GM23248 (cell line): Measurements from ENCODE around the gene CGNL1. TPM values are rescaled to one million over a fixed set of nuclear protein-coding genes. Genes with fewer than 3 reads are reported as not detected.
A peak's percentile ranks its signal among the peaks of the same experiment; 100 is the strongest.

ENCODE experiments used
- DNase-seq: peaks from one replicate; pipeline ENCODE4 v3.0.0-alpha.2; 2015
- H2AFZ ChIP-seq: fragments of 200-600 bp; sonication (generic); 2 replicates; pipeline ENCODE4 v1.6.1; 2016; ENCODE audit warnings: antibody characterized with exemption
- H3F3A ChIP-seq: fragments of 200-600 bp; sonication (generic); 2 replicates; pipeline ENCODE4 v1.6.1; 2016; ENCODE audit warnings: mild to moderate bottlenecking, antibody characterized with exemption, mixed run types; ENCODE audit not compliant: insufficient read depth
- H3K27ac ChIP-seq: fragments of 200-600 bp; sonication (generic); 2 replicates; pipeline ENCODE4 v1.5.1; 2016; ENCODE audit warnings: mild to moderate bottlenecking
- H3K27me3 ChIP-seq: fragments of 200-600 bp; sonication (generic); replicated peaks from 2 replicates; pipeline ENCODE4 v1.6.1; 2016; ENCODE audit warnings: mild to moderate bottlenecking; ENCODE audit not compliant: insufficient read depth
- H3K36me3 ChIP-seq: fragments of 200-600 bp; sonication (generic); 2 replicates; pipeline ENCODE4 v1.6.1; 2016; ENCODE audit warnings: low read depth, mild to moderate bottlenecking
- H3K4me1 ChIP-seq: fragments of 200-600 bp; sonication (generic); 2 replicates; pipeline ENCODE4 v1.6.1; 2016; ENCODE audit warnings: mild to moderate bottlenecking; ENCODE audit not compliant: insufficient read depth
- H3K4me2 ChIP-seq: fragments of 200-600 bp; sonication (generic); one replicate; pipeline ENCODE4 v1.6.1; 2016; ENCODE audit warnings: mild to moderate bottlenecking; ENCODE audit not compliant: unreplicated experiment
- H3K4me3 ChIP-seq: fragments of 200-600 bp; sonication (generic); 2 replicates; pipeline ENCODE4 v1.5.1; 2016; ENCODE audit warnings: mild to moderate bottlenecking
- H3K79me2 ChIP-seq: fragments of 200-600 bp; sonication (generic); 2 replicates; pipeline ENCODE4 v1.6.1; 2016; ENCODE audit warnings: mild to moderate bottlenecking; ENCODE audit not compliant: insufficient read depth
- H3K9ac ChIP-seq: fragments of 200-600 bp; sonication (generic); 2 replicates; pipeline ENCODE4 v1.6.1; 2016; ENCODE audit warnings: mild to moderate bottlenecking
- H3K9me2 ChIP-seq: fragments of 200-600 bp; sonication (generic); 2 replicates; pipeline ENCODE4 v1.6.1; 2016; ENCODE audit warnings: mixed run types, mild to moderate bottlenecking, moderate library complexity; ENCODE audit not compliant: insufficient read depth
- H3K9me3 ChIP-seq: fragments of 200-600 bp; sonication (generic); one replicate; pipeline ENCODE4 v1.6.1; 2017; ENCODE audit warnings: low read depth
- H4K20me1 ChIP-seq: fragments of 200-600 bp; sonication (generic); 2 replicates; pipeline ENCODE4 v1.6.0; 2016; ENCODE audit not compliant: insufficient read depth
- EZH2 ChIP-seq: fragments of 200-600 bp; sonication (generic); IDR thresholded peaks from 2 replicates; pipeline ENCODE4 v1.6.1; 2018; ENCODE audit warnings: antibody characterized with exemption, mild to moderate bottlenecking; ENCODE audit not compliant: insufficient read depth, poor library complexity, severe bottlenecking
- EZH2phosphoT487 ChIP-seq: fragments of 200-600 bp; sonication (generic); IDR thresholded peaks from 2 replicates; pipeline ENCODE4 v1.6.1; 2018; ENCODE audit warnings: antibody characterized with exemption, moderate library complexity, mild to moderate bottlenecking, low read depth; ENCODE audit not compliant: insufficient read depth
- WGBS, 2 experiments: methylation state at CpG; one replicate each; pipeline ENCODE4 v1.1.6; 2015 to 2017; ENCODE audit warnings: low lambda C conversion rate in 2 of 2, low coverage in 1 of 2; ENCODE audit errors: missing lambda C conversion rate in 2 of 2; 5-methylcytosine and 5-hydroxymethylcytosine counted together
- in situ Hi-C: fragments of 300-500 bp; cut with MboI; formaldehyde crosslinking; loops from 2 replicates; pipeline ENCODE4 v1.15.0; 2020
- polyA plus RNA-seq: library from polyadenylated mRNA; unstranded; fragments of >200 nt; fragmentation: Nextera tagmentation; extraction: Ambion mirVana; gene quantifications from 2 replicates; pipeline ENCODE4 v1.2.1, GENCODE V29; 2016
- total RNA-seq: library from RNA; depleted of rRNA; stranded (reverse); fragments of >200 nt; shearing (Covaris generic); gene quantifications from 2 replicates; pipeline ENCODE4 v1.2.3, GENCODE V29; 2014

The CGNL1 gene
- total and polyA plus RNA-seq, 2 experiments from 2014 or later = 0.11 TPM

- Histone ChIP-seq H3K79me2 (no peaks in the 10 kb centered on the region), H3K4me2 (peak overlapping the region; percentile 18), H3K36me3 (no peaks in the 10 kb centered on the region), H4K20me1 (no peaks in the 10 kb centered on the region), H3K27me3 (no peaks in the 10 kb centered on the region), H3K27ac (no peak overlapping the region), H2AFZ (no peak overlapping the region), H3F3A (peaks cover 5% of the 10 kb centered on the region; the same call in 1 of the 2 replicates), H3K9ac (no peak overlapping the region), H3K9me2 (no peaks in the 10 kb centered on the region), H3K4me1 (peaks cover 11% of the 10 kb centered on the region; the same call in 1 of the 2 replicates), H3K4me3 (no peak overlapping the region), H3K9me3 (no peaks in the 10 kb centered on the region)
- DNase-seq = peak; percentile 62
- in situ Hi-C loops = no loop called here
- TF ChIP-seq EZH2 (no peak), EZH2phosphoT487 (no peak)
- WGBS, 2 experiments = 66 to 70% methylated on average over 4 of the region's 4 CpGs
Measured at GRCh38 chr15:57356636-57357035, 19.7 kb upstream of the CGNL1 start.

GRCh38 chr15:57357799-57358198 lies 18.5 kb upstream of the CGNL1 start:
- H3K36me3 ChIP-seq = no peaks in the 10 kb centered on the region
- TF ChIP-seq EZH2phosphoT487 (no peak), EZH2 (no peak)
- in situ Hi-C loops = no loop called here
- H3K4me2 ChIP-seq = no peak overlapping the region
- WGBS, 2 experiments = 87 to 94% methylated on average over 1 of the region's 1 CpG
- DNase-seq = no peak
- H3K27ac ChIP-seq = no peak overlapping the region
- no peak overlapping the region for H3K4me3 ChIP-seq
- H3K4me1 ChIP-seq = peaks cover 11% of the 10 kb centered on the region; the same call in 1 of the 2 replicates
- no peak overlapping the region for H3K9ac ChIP-seq
- no peaks in the 10 kb centered on the region for H3K79me2 ChIP-seq
- H2AFZ ChIP-seq = no peak overlapping the region
- no peaks in the 10 kb centered on the region for H3K9me3 ChIP-seq
- no peaks in the 10 kb centered on the region for H3K27me3 ChIP-seq
- no peaks in the 10 kb centered on the region for H3K9me2 ChIP-seq
- no peaks in the 10 kb centered on the region for H4K20me1 ChIP-seq
- H3F3A ChIP-seq = peaks cover 5% of the 10 kb centered on the region; the same call in 1 of the 2 replicates

GRCh38 chr15:57358571-57358970 lies 17.7 kb upstream of the CGNL1 start:
- H3K27me3 ChIP-seq = no peaks in the 10 kb centered on the region
- H3F3A ChIP-seq = peaks cover 5% of the 10 kb centered on the region; the same call in 1 of the 2 replicates
- H3K4me1 ChIP-seq = peaks cover 11% of the 10 kb centered on the region; the same call in 1 of the 2 replicates
- in situ Hi-C loops = no loop called here
- no peak overlapping the region for H3K9ac ChIP-seq
- no peaks in the 10 kb centered on the region for H3K9me2 ChIP-seq
- H3K9me3 ChIP-seq = no peaks in the 10 kb centered on the region
- no peaks in the 10 kb centered on the region for H3K79me2 ChIP-seq
- H3K4me3 ChIP-seq = no peak overlapping the region
- DNase-seq = no peak
- no peak overlapping the region for H2AFZ ChIP-seq
- WGBS, 2 experiments = 74 to 75% methylated on average over 2 of the region's 2 CpGs
- no peak overlapping the region for H3K4me2 ChIP-seq
- no peak overlapping the region for H3K27ac ChIP-seq
- H3K36me3 ChIP-seq = no peaks in the 10 kb centered on the region
- H4K20me1 ChIP-seq = no peaks in the 10 kb centered on the region
- TF ChIP-seq EZH2 = no peak
- TF ChIP-seq EZH2phosphoT487 = no peak

- in situ Hi-C loops = no loop called here
- H3K27me3 ChIP-seq = no peaks in the 10 kb centered on the region
- H3K4me3 ChIP-seq = no peak overlapping the region
- H3K9ac ChIP-seq = no peak overlapping the region
- no peak for TF ChIP-seq EZH2phosphoT487
- no peak for TF ChIP-seq EZH2
- H3K4me2 ChIP-seq = no peak overlapping the region
- H3K27ac ChIP-seq = no peak overlapping the region
- DNase-seq = no peak
- no peaks in the 10 kb centered on the region for H3K4me1 ChIP-seq
- no peaks in the 10 kb centered on the region for H4K20me1 ChIP-seq
- H3K9me2 ChIP-seq = no peaks in the 10 kb centered on the region
- no peak overlapping the region for H2AFZ ChIP-seq
- H3K36me3 ChIP-seq = no peaks in the 10 kb centered on the region
- no peaks in the 10 kb centered on the region for H3K79me2 ChIP-seq
- H3F3A ChIP-seq = peaks cover 5% of the 10 kb centered on the region; the same call in 1 of the 2 replicates
- H3K9me3 ChIP-seq = no peaks in the 10 kb centered on the region
- WGBS, 2 experiments = 100% methylated on average over 1 of the region's 1 CpG
Measured at GRCh38 chr15:57363661-57364060, 12.6 kb upstream of the CGNL1 start.
